Stimulated activated CD4-positive, alpha-beta T cell treated with anti-CD3 and anti-CD28 coated beads, Interleukin-15, amount 100 ng/mL, for 24 hours (primary cell): ENCODE results near the gene GRP.
A peak's percentile ranks its signal among the peaks of the same experiment; 100 is the strongest.

ENCODE experiments used
- DNase-seq: peaks from one replicate; pipeline ENCODE4 v3.0.0-alpha.2; 2020

GRP gene

DNA sequence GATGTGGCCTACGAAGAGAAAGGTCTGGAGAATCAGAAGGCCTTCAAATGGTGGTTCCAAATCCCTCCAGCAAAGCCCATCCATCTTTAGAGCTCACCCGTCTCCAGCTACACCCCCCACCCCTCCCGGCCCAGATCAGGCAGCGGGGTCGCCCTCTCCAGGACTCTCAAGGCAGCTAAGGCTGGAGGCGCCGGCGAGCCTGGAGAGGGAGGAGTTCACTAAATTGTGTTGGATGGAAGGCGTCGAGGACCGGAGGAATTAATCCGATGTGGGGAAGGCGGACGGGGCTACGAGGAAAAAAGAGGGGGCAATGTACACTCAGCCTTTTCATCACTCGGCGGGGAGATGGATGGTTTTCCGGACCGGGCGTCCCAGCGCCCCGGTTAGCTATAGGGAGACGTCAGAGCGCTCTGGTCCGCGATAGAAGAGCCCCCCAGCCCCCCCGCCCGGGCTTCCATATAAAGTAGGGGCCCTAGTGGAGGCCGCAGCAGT, at the start of gene GRP:
Gene GRP, plus strand, starts transcription at position 487 of the 492 bp plus-strand sequence. CDS start 108 bp downstream, outside the sequence.
- no peak for DNase-seq

DNA sequence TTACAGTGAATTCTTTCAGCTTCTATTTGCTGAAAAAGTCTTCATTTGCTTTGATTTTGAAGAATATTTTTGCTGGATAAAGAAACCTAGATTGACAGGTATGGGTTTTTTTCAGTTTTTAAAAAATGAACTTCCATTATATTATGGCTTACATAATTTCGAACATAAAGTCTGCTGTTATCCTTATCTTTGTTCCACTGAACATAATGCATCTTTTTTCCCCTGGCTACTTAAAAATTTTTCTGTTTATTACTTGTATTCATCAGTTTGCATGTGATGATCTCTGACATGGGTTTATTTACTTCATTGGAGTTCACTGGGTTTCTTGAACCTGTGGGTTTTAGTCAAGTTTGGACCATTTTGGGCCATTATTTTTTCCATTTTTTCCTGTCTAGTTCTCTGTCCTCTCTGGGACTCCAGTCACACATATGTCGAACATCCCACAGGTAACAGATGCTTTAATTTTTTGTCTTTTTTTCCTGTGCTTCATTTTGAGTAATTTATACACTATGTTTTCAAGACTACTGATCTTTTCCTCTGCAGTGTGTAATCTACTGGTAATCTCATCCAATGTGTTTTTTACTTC, 47.2 kb upstream of the GRP start:
- DNase-seq = no peak

DNA sequence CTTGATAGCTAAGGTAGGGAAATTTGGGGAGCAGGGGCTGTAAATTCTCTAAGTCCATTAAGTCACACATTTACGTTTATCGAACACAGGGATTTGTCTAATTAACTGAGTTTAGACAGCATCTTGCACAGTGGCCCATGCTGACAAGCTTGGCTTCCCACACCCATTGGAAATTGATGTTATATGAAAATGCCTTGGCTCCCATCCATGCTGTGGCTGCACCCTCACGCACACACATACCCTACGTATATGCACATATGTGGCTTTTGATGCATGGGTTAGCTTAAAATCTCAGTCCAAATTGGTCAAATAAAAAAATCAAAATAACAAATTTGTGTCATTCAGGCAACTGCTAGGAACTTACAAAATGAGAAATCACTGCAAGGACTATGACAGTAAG, 42.5 kb upstream of the GRP start:
- DNase-seq = no peak

DNA sequence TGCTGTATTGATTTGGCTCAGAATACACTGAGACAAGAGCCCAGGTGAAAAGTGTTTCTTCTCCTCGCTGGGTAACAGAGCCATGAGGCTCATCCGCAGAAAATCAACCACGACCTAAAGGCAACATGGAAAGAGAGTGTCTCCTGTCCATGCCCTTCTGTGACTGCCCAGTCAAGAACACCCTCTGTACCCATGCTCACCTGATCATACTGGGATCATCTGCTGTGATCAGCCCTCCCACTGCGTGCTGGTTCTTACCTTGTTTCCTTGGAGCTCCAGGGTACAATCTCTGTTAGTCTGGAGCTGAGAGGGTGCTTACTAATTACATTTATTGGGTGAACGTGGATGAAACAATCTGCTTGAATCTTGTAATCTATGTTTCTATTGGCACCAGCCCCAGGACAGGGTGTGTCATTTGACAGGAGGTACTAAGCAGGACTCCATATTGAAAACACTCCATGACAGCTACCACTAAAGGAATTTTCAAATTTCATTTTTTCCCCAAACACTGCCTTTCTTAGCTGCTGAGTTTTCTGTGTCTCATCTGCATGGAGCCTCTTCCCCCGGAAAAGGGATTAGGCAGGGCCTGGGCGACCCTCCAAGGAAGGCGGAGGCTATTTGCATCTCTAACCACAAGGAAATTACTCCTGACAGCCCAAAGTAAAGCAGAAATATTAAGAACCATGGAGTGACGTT, 39.7 kb upstream of the GRP start:
- DNase-seq = no peak

DNA sequence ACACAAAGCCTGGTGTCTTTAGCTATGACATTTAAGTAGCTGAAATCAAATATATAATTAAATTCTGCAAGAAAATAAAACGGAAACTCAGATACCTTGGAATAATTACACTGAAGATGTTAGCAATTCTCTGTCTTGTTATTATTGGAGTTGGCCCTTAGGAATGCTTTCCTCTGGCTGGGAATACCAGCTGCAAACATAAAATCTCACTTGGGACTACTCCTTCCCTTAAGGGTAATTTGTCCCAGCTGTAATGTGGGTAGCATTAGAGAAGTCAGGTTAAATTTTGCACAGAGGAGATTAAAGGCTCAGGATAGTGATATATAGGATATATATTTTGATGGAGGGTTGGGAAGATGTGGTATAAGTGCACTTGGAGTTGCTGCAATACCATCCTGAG, 37.3 kb upstream of the GRP start:
- no peak for DNase-seq

DNA sequence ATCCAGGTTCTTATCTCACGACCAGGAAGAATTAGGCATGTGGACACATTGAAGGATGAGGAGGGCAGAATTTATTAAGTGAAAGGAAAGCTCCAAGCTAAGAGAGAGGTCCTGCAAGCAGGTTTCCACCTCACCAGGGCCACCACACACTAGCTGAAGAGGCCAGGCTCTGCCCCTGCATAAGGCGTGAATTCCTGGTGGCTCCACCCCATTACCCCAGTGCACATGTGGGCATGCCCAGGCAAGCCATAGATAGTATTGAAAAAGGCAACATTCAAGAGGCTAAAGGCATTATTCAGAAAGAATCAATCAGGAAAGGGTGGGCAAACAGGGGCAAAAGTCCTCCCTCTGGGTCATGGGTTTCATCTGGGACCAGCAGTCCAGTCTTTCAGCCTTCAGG, 30.9 kb upstream of the GRP start:
- DNase-seq = no peak

DNA sequence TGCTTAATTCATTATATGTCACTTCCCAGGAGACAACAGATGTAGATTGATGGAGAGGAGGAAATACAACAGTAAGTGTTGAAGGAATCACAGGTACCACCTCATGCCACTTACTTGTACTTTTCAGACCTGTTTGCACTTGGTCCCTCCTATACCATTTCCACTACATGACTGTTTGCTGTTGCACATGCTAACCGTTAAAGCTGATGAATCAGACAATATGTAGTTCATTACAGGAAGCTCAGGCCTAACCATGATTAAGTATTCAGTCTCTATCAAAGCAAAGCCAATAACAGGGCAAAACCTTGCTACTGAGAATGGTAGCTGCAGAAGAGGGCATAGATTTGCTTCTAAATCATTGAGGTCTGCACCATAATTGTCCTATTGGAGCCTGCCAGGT, 30.2 kb upstream of the GRP start:
- no peak for DNase-seq

DNA sequence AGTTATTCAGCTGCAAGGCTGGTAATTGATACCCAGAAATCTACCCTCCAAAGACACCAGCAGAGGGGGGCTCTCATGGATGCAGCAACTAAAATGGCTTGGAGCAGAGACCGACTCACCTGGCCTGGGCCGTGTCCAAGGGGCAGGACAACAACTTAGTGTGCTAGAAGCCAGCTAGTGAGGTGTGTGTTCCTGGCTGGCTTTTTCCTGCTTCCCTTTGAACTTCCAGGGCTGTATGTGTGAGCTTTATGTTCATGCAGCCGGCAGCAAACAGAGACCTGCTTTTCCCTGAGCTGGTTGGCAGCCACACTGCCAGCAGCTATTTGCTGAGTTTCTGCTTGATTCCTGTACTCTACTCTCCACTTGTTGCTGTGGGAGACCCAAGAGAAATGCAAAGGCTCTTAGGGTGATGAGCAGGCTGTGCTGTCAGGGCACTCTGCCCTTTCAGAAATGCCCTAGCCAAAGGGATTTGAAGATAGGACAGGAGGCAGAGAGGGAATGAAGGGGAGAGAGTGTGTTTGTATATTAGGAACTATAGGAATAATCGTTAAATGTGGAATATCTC, 23.7 kb upstream of the GRP start:
- no peak for DNase-seq

DNA sequence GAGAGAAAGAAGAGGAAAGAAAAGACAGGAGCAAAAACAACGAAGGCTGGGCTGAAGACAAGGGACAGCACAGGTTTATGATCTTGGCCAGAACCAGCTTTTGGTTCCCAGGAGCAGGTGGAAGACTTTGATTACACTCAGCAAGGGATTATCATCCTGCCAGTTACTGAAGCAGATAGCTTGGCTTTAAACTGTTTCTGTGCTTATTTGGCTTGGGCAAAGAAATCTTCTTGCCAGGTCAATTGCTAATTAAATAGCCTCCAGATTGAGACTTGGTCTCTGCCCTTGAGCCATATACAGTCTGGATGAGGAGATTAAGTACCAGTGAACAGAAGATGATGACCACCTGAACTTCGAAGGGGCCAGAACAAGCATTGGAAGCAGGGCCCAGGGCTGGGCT, 22.3 kb upstream of the GRP start:
- no peak for DNase-seq

DNA sequence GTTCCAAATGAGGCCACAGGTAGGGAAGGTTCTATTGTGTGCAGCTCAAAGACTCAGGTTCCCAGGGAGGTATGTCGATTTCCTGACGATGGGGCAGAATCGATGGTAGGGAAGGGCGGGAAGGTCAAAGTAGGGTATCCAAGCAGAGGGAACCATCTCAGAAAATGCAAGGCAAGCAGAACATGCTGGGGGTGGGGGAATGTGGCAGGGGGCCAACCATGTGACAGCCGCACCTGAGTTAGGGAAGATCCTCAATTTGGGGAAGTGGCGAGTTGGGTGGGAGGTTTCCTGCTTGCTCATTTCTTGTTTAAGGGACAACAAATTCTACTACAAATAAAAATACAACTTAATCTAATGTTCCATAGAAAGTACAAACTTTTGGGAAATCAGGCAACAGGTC, 21.7 kb upstream of the GRP start:
- DNase-seq = no peak

DNA sequence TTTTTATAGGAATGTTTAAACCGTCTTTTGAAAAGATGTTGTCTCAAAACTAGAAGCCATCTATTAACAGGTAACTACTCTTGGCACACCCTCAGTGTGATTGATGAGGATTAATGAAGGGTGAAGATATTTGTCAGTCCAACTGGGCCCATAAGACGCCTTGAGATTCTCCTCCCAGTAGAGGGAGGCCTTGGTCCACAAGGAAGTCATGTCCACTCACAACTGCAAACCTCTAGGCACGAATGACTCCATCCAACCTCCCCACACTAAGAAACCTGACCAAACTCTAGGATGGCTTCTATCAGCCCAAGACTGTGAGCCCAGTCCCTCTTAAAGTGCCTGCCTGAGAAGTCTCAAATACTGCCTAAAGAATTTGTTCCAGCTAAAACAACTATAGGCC, 19.2 kb upstream of the GRP start:
- DNase-seq = no peak

DNA sequence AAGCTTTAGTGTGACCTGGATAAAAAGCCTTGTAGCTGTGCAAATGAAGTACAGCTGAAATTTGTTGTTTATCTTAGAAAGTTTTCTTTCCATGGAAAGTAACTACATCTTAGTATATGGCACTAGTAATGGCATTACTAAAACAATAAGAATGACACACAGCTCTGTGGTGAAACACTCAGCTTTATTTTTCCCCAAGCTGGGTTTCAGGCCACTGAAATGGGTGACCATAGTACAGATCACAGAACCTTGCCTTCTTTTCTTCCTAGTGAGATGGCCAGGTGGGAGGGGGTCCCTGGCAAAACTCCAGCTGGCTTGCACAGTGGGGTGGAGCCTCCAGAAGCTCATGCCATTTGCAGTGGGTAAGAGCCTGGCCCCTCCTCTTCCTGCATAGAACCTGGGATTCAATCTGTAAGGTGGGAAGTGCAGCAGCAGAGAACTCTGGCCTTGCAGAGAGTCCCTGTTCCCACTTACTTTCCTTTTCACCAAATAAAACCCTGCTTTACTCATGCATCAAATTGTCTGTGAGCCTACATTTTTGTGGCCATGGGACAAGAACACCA, 17.6 kb upstream of the GRP start:
- DNase-seq = no peak

DNA sequence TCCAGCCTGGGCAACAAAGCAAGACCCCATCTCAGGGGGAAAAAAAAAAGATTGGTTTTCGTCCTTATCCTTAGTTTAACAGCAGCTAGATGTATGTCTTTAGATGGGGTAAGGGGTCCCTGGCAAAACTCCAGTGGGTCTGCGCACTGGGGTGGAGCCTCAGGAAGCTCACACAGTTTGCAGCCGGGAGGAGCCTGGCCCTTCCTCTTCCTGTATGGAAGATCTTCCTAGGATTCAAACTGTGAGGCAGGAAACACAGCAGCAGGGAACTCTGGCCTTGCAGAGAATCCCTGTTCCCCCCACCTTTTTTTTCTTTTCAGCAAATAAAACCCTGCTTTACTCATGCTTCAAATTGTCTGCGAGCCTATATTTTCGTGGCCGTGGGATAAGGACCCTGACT, 12.5 kb upstream of the GRP start:
- no peak for DNase-seq

DNA sequence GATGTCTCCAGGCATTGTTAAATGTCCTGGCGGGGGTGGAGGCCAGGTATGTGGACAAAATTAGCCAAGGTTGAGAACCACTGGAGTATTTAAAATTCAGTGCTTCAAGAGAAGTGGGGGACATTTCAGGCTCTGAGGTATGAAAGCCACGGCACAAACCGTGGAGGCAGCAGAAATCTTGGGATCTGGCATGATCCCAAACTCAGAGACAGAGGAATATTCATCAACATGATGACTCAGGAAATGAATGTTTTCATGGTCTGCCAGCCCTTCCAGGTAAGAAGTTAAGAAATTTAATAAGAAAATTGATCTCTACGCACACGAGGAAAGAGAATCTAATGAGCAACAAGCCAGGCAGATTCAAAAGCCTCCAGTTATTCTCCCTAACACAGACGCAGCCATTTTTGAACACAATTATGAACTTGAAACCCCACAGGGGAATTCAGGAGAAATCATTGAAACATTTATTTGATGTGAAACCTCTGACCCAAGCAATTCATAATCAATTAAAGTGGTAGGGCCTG, 11.3 kb upstream of the GRP start:
- DNase-seq = no peak

DNA sequence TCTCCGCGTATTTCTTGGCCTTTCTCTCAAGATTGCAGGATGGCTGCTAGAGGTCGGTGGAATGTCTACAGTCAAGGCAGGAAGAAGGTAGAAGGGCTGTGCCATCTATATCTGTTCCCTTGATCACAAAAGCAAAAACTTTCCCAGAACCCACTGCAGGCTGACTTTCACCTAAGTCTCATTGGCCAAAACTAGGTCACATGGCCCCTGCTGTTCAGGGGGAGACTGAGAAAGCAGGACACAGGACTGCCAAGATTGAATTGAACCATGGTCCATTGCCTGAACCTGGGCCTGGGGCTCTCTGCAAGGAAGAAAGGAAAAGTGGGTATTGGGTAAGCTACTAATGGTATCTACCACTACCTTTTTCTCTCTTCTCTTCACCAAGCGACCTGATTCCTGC, 9.7 kb upstream of the GRP start:
- no peak for DNase-seq

DNA sequence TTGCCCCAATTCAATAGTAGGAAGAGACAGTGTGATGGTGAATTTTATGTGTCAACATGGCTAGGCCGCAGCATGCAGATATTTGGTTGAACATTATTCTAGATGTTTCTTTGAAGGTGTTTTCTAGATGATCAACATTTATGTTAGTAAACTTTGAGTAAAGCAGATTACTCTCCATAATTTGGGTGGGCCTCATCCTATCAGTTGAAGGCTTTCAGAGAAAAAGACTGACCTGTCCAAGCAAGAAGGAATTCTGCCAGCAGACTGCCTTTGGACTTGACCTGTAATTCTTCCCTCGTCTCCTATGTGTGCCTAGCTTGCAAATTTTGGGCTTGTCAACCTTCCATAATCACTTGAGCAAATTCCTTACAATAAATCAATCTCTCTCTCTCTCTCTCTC, 8.3 kb upstream of the GRP start:
- no peak for DNase-seq

DNA sequence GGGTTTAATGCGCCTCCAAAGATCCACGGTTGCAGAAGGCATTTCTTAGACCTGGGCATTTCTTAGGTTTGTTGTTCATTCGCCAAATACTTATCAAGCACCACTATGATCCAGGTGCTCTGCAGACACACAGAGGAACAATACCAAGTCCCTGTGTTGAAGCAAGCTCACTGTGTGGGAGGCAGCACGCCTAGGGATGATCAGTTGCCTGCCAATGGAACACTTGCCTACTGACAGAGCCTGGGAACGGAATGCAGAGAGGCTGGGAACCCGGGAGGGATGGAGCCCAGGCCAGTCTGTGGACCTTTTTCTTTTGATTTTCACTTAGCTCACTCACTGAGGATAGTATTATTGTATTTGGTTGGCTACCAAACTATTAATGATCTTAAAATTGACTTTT, 1.9 kb upstream of the GRP start:
- no peak for DNase-seq

DNA sequence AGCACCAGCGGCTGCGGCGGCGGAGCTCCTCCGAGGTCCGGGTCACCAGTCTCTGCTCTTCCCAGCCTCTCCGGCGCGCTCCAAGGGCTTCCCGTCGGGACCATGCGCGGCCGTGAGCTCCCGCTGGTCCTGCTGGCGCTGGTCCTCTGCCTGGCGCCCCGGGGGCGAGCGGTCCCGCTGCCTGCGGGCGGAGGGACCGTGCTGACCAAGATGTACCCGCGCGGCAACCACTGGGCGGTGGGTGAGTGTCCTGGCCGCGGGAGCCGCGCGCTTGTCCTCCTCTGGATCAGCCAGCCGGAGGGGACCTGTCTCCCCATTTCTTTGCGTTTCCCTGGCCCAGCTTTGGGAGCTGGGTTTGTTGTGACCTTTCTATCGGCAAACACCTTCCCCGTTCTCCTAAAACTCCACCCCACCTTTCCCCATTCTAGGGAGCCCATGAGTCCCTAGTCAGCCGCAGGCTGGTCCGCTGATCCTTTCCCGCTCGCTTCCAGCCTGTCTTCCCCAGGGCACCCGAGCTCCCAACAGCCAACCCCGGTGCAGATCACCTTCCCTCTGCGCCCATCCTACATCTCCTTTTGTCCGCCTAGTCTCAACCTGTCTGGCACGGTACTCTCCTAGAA, 316 bp downstream of the GRP start:
- DNase-seq = no peak

DNA sequence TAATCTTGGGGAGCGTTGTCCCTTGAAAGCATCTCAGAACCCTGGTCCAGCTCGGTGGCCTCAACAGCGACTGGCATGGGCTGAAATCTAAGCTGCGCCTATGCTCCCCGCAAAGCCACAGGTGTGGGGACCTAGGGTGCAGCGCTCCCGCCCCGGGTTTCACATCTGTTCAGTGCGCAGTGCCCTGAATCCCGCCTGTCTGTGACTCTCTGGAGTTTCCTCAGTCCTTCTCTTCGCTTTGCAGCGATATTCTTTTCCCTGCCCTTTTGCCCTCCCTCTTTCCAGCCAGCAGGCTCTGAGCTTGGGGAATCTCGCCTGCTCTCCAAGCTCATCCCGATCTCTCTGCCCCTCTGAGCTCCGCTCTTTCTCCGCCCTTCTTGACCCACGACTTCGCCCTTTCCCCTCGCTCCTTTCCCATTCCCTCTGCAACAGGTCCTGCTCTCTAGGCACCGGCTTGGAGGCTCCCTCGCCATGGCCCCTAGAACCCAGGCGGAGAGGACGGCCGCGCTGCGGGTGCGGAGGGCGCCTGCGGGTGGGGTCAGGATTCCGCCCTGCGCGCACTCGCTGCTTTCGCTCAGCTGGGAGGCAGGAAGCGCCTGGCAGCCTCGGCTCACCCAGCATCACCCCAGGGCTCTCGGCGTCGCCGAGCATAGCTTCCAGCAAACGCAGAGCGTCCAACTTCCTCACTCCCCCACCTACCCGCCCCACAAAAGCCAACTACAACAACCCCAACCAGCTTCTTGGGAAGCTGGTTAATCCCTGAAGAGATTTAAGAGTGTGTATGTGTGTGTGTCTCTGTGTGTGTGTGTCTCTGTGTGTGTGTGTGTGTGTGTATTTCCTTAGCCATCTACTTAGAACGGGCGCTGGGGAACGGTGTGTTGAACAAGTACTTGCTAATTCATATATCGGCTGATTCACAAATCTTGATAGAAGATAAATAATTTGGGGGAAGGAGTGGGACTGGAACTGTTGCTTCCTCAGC, 1.1 kb downstream of the GRP start:
- peak; percentile 9 for DNase-seq

DNA sequence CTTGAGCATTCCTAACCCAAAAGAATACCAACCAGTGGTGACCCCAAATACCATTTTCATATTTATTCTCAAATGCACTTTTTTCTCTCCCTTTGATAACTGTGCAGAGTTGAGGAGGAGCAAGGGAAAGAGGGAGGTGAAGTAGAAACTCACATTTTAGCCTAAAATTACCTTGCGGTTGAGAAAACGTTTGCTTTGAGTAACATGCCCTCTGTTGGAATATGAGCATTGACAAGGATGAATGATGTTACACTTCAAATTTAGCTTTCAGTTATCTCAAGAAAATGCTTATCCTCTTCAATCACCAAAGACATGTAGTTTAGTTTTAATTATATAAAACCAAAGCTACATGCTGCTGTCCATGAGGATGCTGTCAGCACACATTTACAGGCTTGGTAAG, 2.4 kb downstream of the GRP start:
- no peak for DNase-seq

DNA sequence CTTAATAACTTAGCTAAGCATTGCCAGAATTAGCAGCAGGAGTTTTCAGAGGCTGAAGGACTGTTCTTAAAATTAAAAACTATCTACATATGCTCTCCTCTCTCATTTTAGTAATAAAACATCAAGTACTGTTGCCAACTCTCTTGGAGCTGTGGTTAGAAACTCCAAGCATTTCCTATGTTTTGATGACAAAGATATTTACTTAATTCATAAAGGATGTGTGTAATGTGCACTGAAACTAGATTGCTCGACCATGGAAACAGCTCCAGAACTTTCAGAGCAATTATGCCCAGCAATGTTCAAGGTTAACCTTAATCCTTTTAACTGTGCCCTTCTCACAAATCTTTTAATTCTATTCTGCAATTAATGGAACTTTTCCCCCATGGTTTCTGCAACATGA, 8.4 kb downstream of the GRP start:
- DNase-seq = no peak

DNA sequence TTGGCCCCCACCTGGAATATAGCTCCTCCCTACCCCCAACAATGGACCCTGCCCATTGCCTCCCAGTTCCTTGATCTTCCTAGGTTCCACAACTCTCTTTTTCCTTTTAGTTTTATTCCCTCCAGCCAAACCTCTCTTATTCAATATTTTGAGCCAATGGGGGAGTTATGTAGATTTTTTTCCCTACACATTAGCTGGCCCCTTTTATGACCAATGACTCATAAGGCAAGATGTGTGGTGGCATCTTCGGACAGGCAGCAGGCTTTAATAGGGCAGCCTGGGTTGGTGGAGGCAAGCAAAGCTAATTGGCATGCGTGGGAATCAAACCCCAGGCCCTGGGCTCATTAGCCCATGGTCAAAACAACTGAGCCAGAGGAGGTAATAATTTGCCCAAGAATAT, 9.2 kb downstream of the GRP start:
- DNase-seq = no peak
